ENCODE results near the gene AVL9. TPM values are rescaled to one million over a fixed set of nuclear protein-coding genes. Genes with fewer than 3 reads are reported as not detected.

The AVL9 gene
- total and polyA plus RNA-seq, 2 of the 13 experiments (the other 11 are each of a cell fraction or from before 2014, with no cell fraction given), result 29.9 to 48.0 TPM

DNA sequence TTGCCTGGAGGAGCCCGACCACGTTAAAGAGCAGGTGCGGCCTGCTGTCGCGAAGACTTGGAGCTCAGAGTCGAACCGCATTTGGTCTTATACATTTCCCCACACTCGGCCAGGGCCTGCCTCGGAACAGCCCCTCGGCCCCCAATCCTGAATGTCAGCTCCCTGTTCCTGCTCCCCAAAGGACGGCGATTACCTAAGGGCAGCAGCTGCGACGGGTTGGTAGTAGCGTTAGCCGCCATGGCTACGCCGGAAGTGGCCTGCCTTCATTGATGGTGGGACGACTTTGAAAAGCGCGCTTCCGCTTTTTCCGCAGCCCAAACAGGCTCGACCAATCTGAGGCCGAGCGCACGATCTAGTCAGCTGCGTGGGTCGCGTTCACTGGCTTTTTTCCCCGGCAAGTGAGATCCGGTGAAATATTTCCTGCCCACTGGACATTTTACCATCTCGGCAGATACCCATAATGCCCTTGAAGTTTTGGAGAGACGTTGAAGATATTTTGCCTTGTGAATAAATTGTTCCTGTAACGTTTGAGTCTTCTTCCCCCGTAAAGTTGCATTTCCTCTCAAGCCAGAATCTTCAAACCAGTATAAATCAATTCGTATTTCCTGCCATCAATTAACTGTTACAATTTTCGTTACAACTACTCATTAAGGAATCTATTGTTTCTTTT, 5.0 kb upstream of the AVL9 start, which contains the start of gene LSM5 (continued):
- TF ChIP-seq ZNF468 (CRISPR knock-in tag; IDR thresholded peaks at IDR 0.05), result no peak
- peak; percentile 100 for TF ChIP-seq SAP130 (CRISPR knock-in tag; IDR thresholded peaks at IDR 0.05; ENCODE audit: low read depth)
- TF ChIP-seq ZNF547 (CRISPR knock-in tag; IDR thresholded peaks at IDR 0.05), result peak; percentile 62; the same call in 1 of the 2 replicates
- TF ChIP-seq, protein P1, sequence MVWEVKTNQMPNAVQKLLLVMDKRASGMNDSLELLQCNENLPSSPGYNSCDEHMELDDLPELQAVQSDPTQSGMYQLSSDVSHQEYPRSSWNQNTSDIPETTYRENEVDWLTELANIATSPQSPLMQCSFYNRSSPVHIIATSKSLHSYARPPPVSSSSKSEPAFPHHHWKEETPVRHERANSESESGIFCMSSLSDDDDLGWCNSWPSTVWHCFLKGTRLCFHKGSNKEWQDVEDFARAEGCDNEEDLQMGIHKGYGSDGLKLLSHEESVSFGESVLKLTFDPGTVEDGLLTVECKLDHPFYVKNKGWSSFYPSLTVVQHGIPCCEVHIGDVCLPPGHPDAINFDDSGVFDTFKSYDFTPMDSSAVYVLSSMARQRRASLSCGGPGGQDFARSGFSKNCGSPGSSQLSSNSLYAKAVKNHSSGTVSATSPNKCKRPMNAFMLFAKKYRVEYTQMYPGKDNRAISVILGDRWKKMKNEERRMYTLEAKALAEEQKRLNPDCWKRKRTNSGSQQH (CRISPR knock-in tag; IDR thresholded peaks at IDR 0.05; ENCODE audit: low read depth), result peak; percentile 100
- TF ChIP-seq, protein P2, sequence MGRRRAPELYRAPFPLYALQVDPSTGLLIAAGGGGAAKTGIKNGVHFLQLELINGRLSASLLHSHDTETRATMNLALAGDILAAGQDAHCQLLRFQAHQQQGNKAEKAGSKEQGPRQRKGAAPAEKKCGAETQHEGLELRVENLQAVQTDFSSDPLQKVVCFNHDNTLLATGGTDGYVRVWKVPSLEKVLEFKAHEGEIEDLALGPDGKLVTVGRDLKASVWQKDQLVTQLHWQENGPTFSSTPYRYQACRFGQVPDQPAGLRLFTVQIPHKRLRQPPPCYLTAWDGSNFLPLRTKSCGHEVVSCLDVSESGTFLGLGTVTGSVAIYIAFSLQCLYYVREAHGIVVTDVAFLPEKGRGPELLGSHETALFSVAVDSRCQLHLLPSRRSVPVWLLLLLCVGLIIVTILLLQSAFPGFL (CRISPR knock-in tag; IDR thresholded peaks at IDR 0.05), result no peak
- TF ChIP-seq, protein P3, sequence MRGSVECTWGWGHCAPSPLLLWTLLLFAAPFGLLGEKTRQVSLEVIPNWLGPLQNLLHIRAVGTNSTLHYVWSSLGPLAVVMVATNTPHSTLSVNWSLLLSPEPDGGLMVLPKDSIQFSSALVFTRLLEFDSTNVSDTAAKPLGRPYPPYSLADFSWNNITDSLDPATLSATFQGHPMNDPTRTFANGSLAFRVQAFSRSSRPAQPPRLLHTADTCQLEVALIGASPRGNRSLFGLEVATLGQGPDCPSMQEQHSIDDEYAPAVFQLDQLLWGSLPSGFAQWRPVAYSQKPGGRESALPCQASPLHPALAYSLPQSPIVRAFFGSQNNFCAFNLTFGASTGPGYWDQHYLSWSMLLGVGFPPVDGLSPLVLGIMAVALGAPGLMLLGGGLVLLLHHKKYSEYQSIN (CRISPR knock-in tag; IDR thresholded peaks at IDR 0.05; ENCODE audit: borderline replicate concordance), result no peak
- peak; percentile 53; the same call in 1 of the 2 replicates for TF ChIP-seq ZBTB20 (CRISPR knock-in tag; IDR thresholded peaks at IDR 0.05; ENCODE audit: borderline replicate concordance, low read depth)
- TF ChIP-seq SMAD3 (CRISPR knock-in tag; IDR thresholded peaks at IDR 0.05), result peak; percentile 90
- no peak for TF ChIP-seq ZNF672 (CRISPR knock-in tag; IDR thresholded peaks at IDR 0.05)
- peak; percentile 96; the same call in 1 of the 2 replicates for TF ChIP-seq ZNF232 (CRISPR knock-in tag; IDR thresholded peaks at IDR 0.05; ENCODE audit: borderline replicate concordance)
- peak; percentile 93 for TF ChIP-seq ARHGAP35 (CRISPR knock-in tag; IDR thresholded peaks at IDR 0.05; ENCODE audit: borderline replicate concordance)
- TF ChIP-seq ZNF737 (CRISPR knock-in tag; IDR thresholded peaks at IDR 0.05; ENCODE audit: borderline replicate concordance), result peak; percentile 94; the same call in 1 of the 2 replicates
- TF ChIP-seq, protein P4, sequence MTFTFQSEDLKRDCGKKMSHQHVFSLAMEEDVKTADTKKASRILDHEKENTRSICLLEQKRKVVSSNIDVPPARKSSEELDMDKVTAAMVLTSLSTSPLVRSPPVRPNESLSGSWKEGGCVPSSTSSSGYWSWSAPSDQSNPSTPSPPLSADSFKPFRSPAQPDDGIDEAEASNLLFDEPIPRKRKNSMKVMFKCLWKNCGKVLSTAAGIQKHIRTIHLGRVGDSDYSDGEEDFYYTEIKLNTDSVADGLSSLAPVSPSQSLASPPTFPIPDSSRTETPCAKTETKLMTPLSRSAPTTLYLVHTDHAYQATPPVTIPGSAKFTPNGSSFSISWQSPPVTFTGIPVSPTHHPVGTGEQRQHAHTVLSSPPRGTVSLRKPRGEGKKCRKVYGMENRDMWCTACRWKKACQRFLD (CRISPR knock-in tag; IDR thresholded peaks at IDR 0.05; ENCODE audit: borderline replicate concordance), result peak; percentile 85; the same call in 1 of the 2 replicates
- TF ChIP-seq NBN (conservative IDR thresholded peaks at IDR 0.05), result no peak
- TF ChIP-seq HOXA5 (CRISPR knock-in tag; IDR thresholded peaks at IDR 0.05), result peak; percentile 85; the same call in 1 of the 2 replicates
- peak; percentile 72 for TF ChIP-seq RBM39 (IDR thresholded peaks at IDR 0.05; ENCODE audit: low read depth, low read length, poor library complexity, severe bottlenecking)
- TF ChIP-seq, protein P5, sequence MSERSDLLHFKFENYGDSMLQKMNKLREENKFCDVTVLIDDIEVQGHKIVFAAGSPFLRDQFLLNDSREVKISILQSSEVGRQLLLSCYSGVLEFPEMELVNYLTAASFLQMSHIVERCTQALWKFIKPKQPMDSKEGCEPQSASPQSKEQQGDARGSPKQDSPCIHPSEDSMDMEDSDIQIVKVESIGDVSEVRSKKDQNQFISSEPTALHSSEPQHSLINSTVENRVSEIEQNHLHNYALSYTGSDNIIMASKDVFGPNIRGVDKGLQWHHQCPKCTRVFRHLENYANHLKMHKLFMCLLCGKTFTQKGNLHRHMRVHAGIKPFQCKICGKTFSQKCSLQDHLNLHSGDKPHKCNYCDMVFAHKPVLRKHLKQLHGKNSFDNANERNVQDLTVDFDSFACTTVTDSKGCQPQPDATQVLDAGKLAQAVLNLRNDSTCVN (CRISPR knock-in tag; IDR thresholded peaks at IDR 0.05; ENCODE audit: borderline replicate concordance), result no peak
- TF ChIP-seq KDM2A (CRISPR knock-in tag; IDR thresholded peaks at IDR 0.05; ENCODE audit: borderline replicate concordance, low read depth), result peak; percentile 99
- TF ChIP-seq ZNF274 (CRISPR knock-in tag; IDR thresholded peaks at IDR 0.05), result 0 out of 2 replicates have a peak, but pooled peaks have one; percentile 74
- TF ChIP-seq ZFP36L2 (CRISPR knock-in tag; IDR thresholded peaks at IDR 0.05), result peak; percentile 75; the same call in 1 of the 2 replicates
- TF ChIP-seq SOX13 (IDR thresholded peaks at IDR 0.05), result no peak
- peak in 1 of 2 experiments; percentile 43; a peak in 2 of 4 replicates for TF ChIP-seq SOX13 (CRISPR knock-in tag; conservative IDR thresholded peaks at IDR 0.05 in 1 of 2, IDR thresholded peaks at IDR 0.05 in 1 of 2)
- TF ChIP-seq ZNF543 (CRISPR knock-in tag; IDR thresholded peaks at IDR 0.05), result no peak
- peak; percentile 77; the same call in 1 of the 2 replicates for TF ChIP-seq CAMTA2 (CRISPR knock-in tag; IDR thresholded peaks at IDR 0.05; ENCODE audit: borderline replicate concordance)

Data from HepG2 (cell line).